Measurements from ENCODE around the gene CALN1.

The CALN1 gene

GRCh38 chr7:72030994-72031667 is 381.0 kb downstream of the CALN1 start:
- DNase-seq: no peak

GRCh38 chr7:72028267-72028666 is 383.9 kb downstream of the CALN1 start:
- no peak for DNase-seq

- DNase-seq: no peak
Measured at GRCh38 chr7:72025381-72025960, 386.7 kb downstream of the CALN1 start.

- no peak for DNase-seq
Measured at GRCh38 chr7:72023926-72024325, 388.2 kb downstream of the CALN1 start.

GRCh38 chr7:72021716-72022115 is 390.4 kb downstream of the CALN1 start:
- no peak for DNase-seq

GRCh38 chr7:72020311-72020710 is 391.8 kb downstream of the CALN1 start:
- no peak for DNase-seq

GRCh38 chr7:72019436-72019835 is 392.7 kb downstream of the CALN1 start:
- DNase-seq: no peak

GRCh38 chr7:72017756-72018155 is 394.4 kb downstream of the CALN1 start:
- no peak for DNase-seq

- no peak for DNase-seq
Measured at GRCh38 chr7:72016574-72016973, 395.6 kb downstream of the CALN1 start.

GRCh38 chr7:72015136-72015535 is 397.0 kb downstream of the CALN1 start:
- no peak for DNase-seq

- no peak for DNase-seq
Measured at GRCh38 chr7:72007018-72007417, 405.1 kb downstream of the CALN1 start.

GRCh38 chr7:72003236-72003635 is 408.9 kb downstream of the CALN1 start:
- DNase-seq: no peak

GRCh38 chr7:71996141-71996540 is 416.0 kb downstream of the CALN1 start:
- DNase-seq: no peak

GRCh38 chr7:71995111-71995510 is 417.0 kb downstream of the CALN1 start:
- no peak for DNase-seq

GRCh38 chr7:71991586-71991985 is 420.6 kb downstream of the CALN1 start:
- no peak for DNase-seq

- no peak for DNase-seq
Measured at GRCh38 chr7:71990138-71990462, 422.0 kb downstream of the CALN1 start.

- no peak for DNase-seq
Measured at GRCh38 chr7:71988201-71988600, 423.9 kb downstream of the CALN1 start.

GRCh38 chr7:71987200-71987767 is 424.9 kb downstream of the CALN1 start:
- no peak for DNase-seq

- no peak for DNase-seq
Measured at GRCh38 chr7:71984348-71984747, 427.8 kb downstream of the CALN1 start.

- DNase-seq: no peak
Measured at GRCh38 chr7:71982851-71983250, 429.3 kb downstream of the CALN1 start.

GRCh38 chr7:71976645-71977044 is 435.5 kb downstream of the CALN1 start:
- no peak for DNase-seq

- no peak for DNase-seq
Measured at GRCh38 chr7:71974611-71975010, 437.5 kb downstream of the CALN1 start.

- no peak for DNase-seq
Measured at GRCh38 chr7:71972534-71972933, 439.6 kb downstream of the CALN1 start.

- DNase-seq: no peak
Measured at GRCh38 chr7:71970725-71971124, 441.4 kb downstream of the CALN1 start.

- no peak for DNase-seq
Measured at GRCh38 chr7:71962636-71963035, 449.5 kb downstream of the CALN1 start.

Measured in NCI-H1417 treated with DMSO at 0.1 percent for 48 hours (cell line).